ENCODE results near the gene PRSS8. TPM values are rescaled to one million over a fixed set of nuclear protein-coding genes. Genes with fewer than 3 reads are reported as not detected.

PRSS8 gene
- polyA plus RNA-seq, 3 donors: 0.15 TPM; not detected in 2

- peaks cover 22 to 36% of the 10 kb centered on the region in 2 donors for H3K36me3 Mint-ChIP-seq
- no peak for TF ChIP-seq CTCF (IDR thresholded peaks at IDR 0.05)
- no peaks in the 10 kb centered on the region for H3K27me3 ChIP-seq (ENCODE audit: control insufficient read depth in 2 of 2, insufficient read depth in 2 of 2, low read length in 2 of 2)
- H3K27ac Mint-ChIP-seq: peak overlapping the region in 1 of 7 donors; percentile 57
- H4K20me1 ChIP-seq (ENCODE audit: insufficient read depth, low read length): peaks cover 4% of the 10 kb centered on the region
- intact Hi-C loops (cut with micrococcal nuclease): loop anchor here in 1 of 2 donors (5.0 to 10.0 kb wide), 3 partner anchors 52 to 138 kb away; partner anchors contain the start of genes SETD1A and STX4
- DNase-seq: no peak
- no peak overlapping the region for H3K4me2 ChIP-seq (replicated peaks; ENCODE audit: extremely low read depth, low read length, poor library complexity, severe bottlenecking)
- H3K4me1 Mint-ChIP-seq: peaks cover 21% of the 10 kb centered on the region
- no peak overlapping the region for H3K4me3 ChIP-seq (replicated peaks in 1 of 3; ENCODE audit: low read depth in 2 of 3, low read length in 3 of 3)
- 100% methylated on average over 1 of the region's 5 CpGs for WGBS (ENCODE audit: insufficient coverage)
- H3K27me3 Mint-ChIP-seq (ENCODE audit: low read depth in 3 of 3): peaks cover 0 to 3% (median 1%) of the 10 kb centered on the region in 3 donors
- H3K4me3 Mint-ChIP-seq: no peak overlapping the region
- peaks cover 0 to 2% (median 0%) of the 10 kb centered on the region in 7 donors for H3K9me3 Mint-ChIP-seq
- no peak overlapping the region for H3K9ac ChIP-seq (ENCODE audit: insufficient read depth, low read length, poor library complexity, severe bottlenecking)
- H3K27ac ChIP-seq (ENCODE audit: low read depth in 1 of 2, low read length in 2 of 2): no peak overlapping the region
- H3K79me2 ChIP-seq (ENCODE audit: insufficient read depth, low read length): peaks cover 24% of the 10 kb centered on the region
- H3K36me3 ChIP-seq (replicated peaks in 1 of 2; ENCODE audit: control insufficient read depth in 1 of 2, insufficient read depth in 2 of 2, low read length in 2 of 2): peaks cover 14 to 31% of the 10 kb centered on the region in 2 donors
- H3K4me1 ChIP-seq (ENCODE audit: control insufficient read depth in 1 of 2, insufficient read depth in 2 of 2, low read length in 2 of 2): peaks cover 25 to 29% of the 10 kb centered on the region in 2 donors
- H3K9me3 ChIP-seq (replicated peaks in 1 of 2; ENCODE audit: control insufficient read depth in 1 of 2, insufficient read depth in 1 of 2, low read length in 2 of 2): no peaks in the 10 kb centered on the region
- no peak overlapping the region for H2AFZ ChIP-seq (ENCODE audit: insufficient read depth, low read depth, low read length, poor library complexity, severe bottlenecking)
Observed at GRCh38 chr16:31092330-31092729, 43.2 kb downstream of the PRSS8 start.

GRCh38 chr16:31090540-31090939, 45.0 kb downstream of the PRSS8 start:
- WGBS (ENCODE audit: insufficient coverage): no CpG with 5 or more reads among the region's 2 CpGs
- Histone ChIP-seq H3K9ac (ENCODE audit: insufficient read depth, low read length, poor library complexity, severe bottlenecking) (no peak overlapping the region), H3K27ac (ENCODE audit: low read depth in 1 of 2, low read length in 2 of 2) (no peak overlapping the region), H3K36me3 (replicated peaks in 1 of 2; ENCODE audit: control insufficient read depth in 1 of 2, insufficient read depth in 2 of 2, low read length in 2 of 2) (peaks cover 18 to 48% of the 10 kb centered on the region in 2 donors), H3K9me3 (replicated peaks in 1 of 2; ENCODE audit: control insufficient read depth in 1 of 2, insufficient read depth in 1 of 2, low read length in 2 of 2) (no peaks in the 10 kb centered on the region), H3K79me2 (ENCODE audit: insufficient read depth, low read length) (peaks cover 24% of the 10 kb centered on the region), H3K27me3 (ENCODE audit: control insufficient read depth in 2 of 2, insufficient read depth in 2 of 2, low read length in 2 of 2) (no peaks in the 10 kb centered on the region), H4K20me1 (ENCODE audit: insufficient read depth, low read length) (peaks cover 4% of the 10 kb centered on the region), H3K4me3 (replicated peaks in 1 of 3; ENCODE audit: low read depth in 2 of 3, low read length in 3 of 3) (no peak overlapping the region), H2AFZ (ENCODE audit: insufficient read depth, low read depth, low read length, poor library complexity, severe bottlenecking) (no peak overlapping the region), H3K4me1 (ENCODE audit: control insufficient read depth in 1 of 2, insufficient read depth in 2 of 2, low read length in 2 of 2) (peaks cover 22% of the 10 kb centered on the region in 2 donors), H3K4me2 (replicated peaks; ENCODE audit: extremely low read depth, low read length, poor library complexity, severe bottlenecking) (no peak overlapping the region)
- Mint-ChIP-seq H3K27ac (peak overlapping the region in 3 of 7 donors; percentile 47 to 75 (median 47)), H3K4me1 (peaks cover 18% of the 10 kb centered on the region), H3K27me3 (ENCODE audit: low read depth in 3 of 3) (peaks cover 0 to 3% (median 0%) of the 10 kb centered on the region in 3 donors), H3K9me3 (no peaks in the 10 kb centered on the region), H3K36me3 (peaks cover 25 to 45% of the 10 kb centered on the region in 2 donors), H3K4me3 (no peak overlapping the region)
- no peak for DNase-seq
- intact Hi-C loops (cut with micrococcal nuclease): loop anchor here in 1 of 2 donors (5.0 to 10.0 kb wide), 3 partner anchors 54 to 136 kb away; partner anchors contain the start of genes SETD1A and STX4
- TF ChIP-seq CTCF (IDR thresholded peaks at IDR 0.05): no peak
